H1 (cell line): ENCODE measurements around the gene OR6C70. TPM values are rescaled to one million over a fixed set of nuclear protein-coding genes. Genes with fewer than 3 reads are reported as not detected.

Experiments used
- CTCF ChIA-PET: fragments of 300-600 bp; sonication (Branson Sonifier 250); formaldehyde crosslinking; loops from one replicate; lab custom pipeline; 2021; ENCODE audit not compliant: partially characterized antibody; lab: Charles Lee
- POLR2A ChIA-PET: fragments of 300-600 bp; sonication (Branson Sonifier 250); formaldehyde crosslinking; loops from one replicate; lab custom pipeline; 2021; ENCODE audit warnings: inconsistent platforms; ENCODE audit not compliant: partially characterized antibody; lab: Charles Lee
- DNase-seq, 2 experiments: peaks; one replicate each; pipeline versions ENCODE4 v3.0.0 to v3.0.0-alpha.2; 2010 to 2022; ENCODE audit warnings: low spot score in 2 of 2, low read depth in 1 of 2, mixed read lengths in 1 of 2
- FAIRE-seq: peaks from 2 replicates; lab custom pipeline; 2011; peaks lifted over from hg19 to GRCh38; lab: Jason Lieb, UNC
- H2AFZ ChIP-seq: 2 replicates; pipeline ENCODE4 v1.8.1; 2012; ENCODE audit warnings: low read length, inconsistent platforms
- H2AK5ac ChIP-seq: 2 replicates; pipeline ENCODE4 v1.6.1; 2013; ENCODE audit warnings: low read depth, low read length
- H2BK120ac ChIP-seq: replicated peaks from 2 replicates; pipeline ENCODE3; 2013; ENCODE audit warnings: low read depth, low read length, inconsistent platforms
- H2BK12ac ChIP-seq: 2 replicates; pipeline ENCODE4 v1.6.1; 2013; ENCODE audit warnings: low read depth, low read length
- H2BK15ac ChIP-seq: 2 replicates; pipeline ENCODE4 v1.6.1; 2013; ENCODE audit warnings: low read length
- H2BK20ac ChIP-seq: 2 replicates; pipeline ENCODE4 v1.6.1; 2013; ENCODE audit warnings: low read length
- H2BK5ac ChIP-seq: 2 replicates; pipeline ENCODE4 v1.6.1; 2013; ENCODE audit warnings: low read depth, low read length
- H3K14ac ChIP-seq: 2 replicates; pipeline ENCODE4 v1.6.1; 2013; ENCODE audit warnings: inconsistent platforms; ENCODE audit not compliant: insufficient read length
- H3K18ac ChIP-seq: 2 replicates; pipeline ENCODE4 v1.6.1; 2013; ENCODE audit warnings: low read length; ENCODE audit errors: extremely low read depth
- H3K23ac ChIP-seq: 2 replicates; pipeline ENCODE4 v1.6.1; 2013; ENCODE audit warnings: inconsistent platforms; ENCODE audit not compliant: insufficient read length
- H3K23me2 ChIP-seq: 2 replicates; pipeline ENCODE4 v1.6.1; 2013; ENCODE audit warnings: low read depth, low read length
- H3K27ac ChIP-seq: 2 replicates; pipeline ENCODE4 v1.6.1; 2011; ENCODE audit warnings: low read depth, low read length, inconsistent platforms
- H3K27me3 ChIP-seq, 4 experiments: replicated peaks in 1 of 4; 1 replicate in 1 of 4; 2 replicates in 3 of 4; pipeline versions ENCODE4 v1.6.1 to v1.8.1; 2011 to 2013; ENCODE audit warnings: low read length in 3 of 4, mild to moderate bottlenecking in 3 of 4, inconsistent platforms in 2 of 4, mixed read lengths in 2 of 4, moderate library complexity in 1 of 4; ENCODE audit not compliant: control insufficient read depth in 3 of 4, insufficient read depth in 3 of 4; ENCODE audit errors: extremely low read depth in 1 of 4
- H3K36me3 ChIP-seq, 4 experiments: 2 replicates each; pipeline versions ENCODE4 v1.6.1 to v1.8.1; 2011 to 2013; ENCODE audit warnings: mild to moderate bottlenecking in 4 of 4, low read length in 3 of 4, moderate library complexity in 2 of 4, control low read depth in 1 of 4, inconsistent platforms in 1 of 4; ENCODE audit not compliant: insufficient read depth in 4 of 4, control insufficient read depth in 2 of 4
- H3K4ac ChIP-seq: replicated peaks from 2 replicates; pipeline ENCODE3; 2013; ENCODE audit warnings: low read length, low read depth, mixed read lengths, inconsistent platforms; ENCODE audit not compliant: insufficient read length
- H3K4me1 ChIP-seq, 4 experiments: replicated peaks in 1 of 4; 1 replicate in 1 of 4; 2 replicates in 3 of 4; pipeline versions ENCODE4 v1.6.1 to v1.8.1; 2011 to 2013; ENCODE audit warnings: low read length in 3 of 4, inconsistent platforms in 2 of 4, mixed read lengths in 1 of 4; ENCODE audit not compliant: insufficient read depth in 4 of 4, control insufficient read depth in 3 of 4
- H3K4me2 ChIP-seq, 2 experiments: 2 replicates each; pipeline versions ENCODE4 v1.6.1 to v1.8.1; 2011 to 2013; ENCODE audit warnings: low read depth in 2 of 2, low read length in 2 of 2, control low read depth in 1 of 2, inconsistent platforms in 1 of 2, mild to moderate bottlenecking in 1 of 2; ENCODE audit not compliant: insufficient read depth in 1 of 2
- H3K4me3 ChIP-seq, 4 experiments: fragments of 200-600, 300-600 bp in 1 of 4; sonication (generic), shearing (Covaris generic), sonication (Bioruptor Twin) in 1 of 4; 2 replicates each; pipeline versions ENCODE4 v1.5.1 to v1.8.1; 2011 to 2016; ENCODE audit warnings: low read length in 4 of 4, low read depth in 3 of 4, control low read depth in 2 of 4, inconsistent platforms in 2 of 4, mild to moderate bottlenecking in 2 of 4, mixed read lengths in 1 of 4, moderate library complexity in 1 of 4; ENCODE audit not compliant: insufficient read depth in 2 of 4; ENCODE audit errors: extremely low read depth in 1 of 4
- H3K56ac ChIP-seq: replicated peaks from 2 replicates; pipeline ENCODE3; 2013; ENCODE audit warnings: low read depth, mild to moderate bottlenecking, mixed read lengths, low read length, inconsistent platforms; ENCODE audit not compliant: insufficient read length
- H3K79me1 ChIP-seq: 2 replicates; pipeline ENCODE4 v1.6.1; 2013; ENCODE audit warnings: low read depth, low read length, control low read depth
- H3K79me2 ChIP-seq, 2 experiments: 2 replicates each; pipeline versions ENCODE4 v1.6.1 to v1.8.1; 2012 to 2013; ENCODE audit warnings: low read length in 2 of 2, mild to moderate bottlenecking in 2 of 2, inconsistent platforms in 1 of 2; ENCODE audit not compliant: insufficient read depth in 2 of 2, control insufficient read depth in 1 of 2
- H3K9ac ChIP-seq, 4 experiments: replicated peaks in 1 of 4; 1 replicate in 1 of 4; 2 replicates in 3 of 4; pipeline versions ENCODE4 v1.6.1 to v1.8.1; 2011 to 2013; ENCODE audit warnings: low read depth in 3 of 4, low read length in 3 of 4, control low read depth in 2 of 4, mild to moderate bottlenecking in 2 of 4, moderate library complexity in 2 of 4, inconsistent platforms in 1 of 4; ENCODE audit errors: extremely low read depth in 1 of 4
- H3K9me3 ChIP-seq, 2 experiments: 2 replicates each; pipeline versions ENCODE4 v1.6.1 to v1.8.1; 2012 to 2013; ENCODE audit warnings: mild to moderate bottlenecking in 2 of 2, moderate library complexity in 2 of 2, control low read depth in 1 of 2, inconsistent platforms in 1 of 2, low read depth in 1 of 2, low read length in 1 of 2, mixed read lengths in 1 of 2; ENCODE audit not compliant: insufficient read depth in 2 of 2
- H4K20me1 ChIP-seq, 2 experiments: replicated peaks in 1 of 2; 2 replicates each; pipeline versions ENCODE3 to v1.8.1; 2011 to 2013; ENCODE audit warnings: inconsistent platforms in 2 of 2, low read length in 2 of 2, mild to moderate bottlenecking in 1 of 2; ENCODE audit not compliant: insufficient read depth in 2 of 2, control insufficient read depth in 1 of 2
- H4K5ac ChIP-seq: 2 replicates; pipeline ENCODE4 v1.6.1; 2013; ENCODE audit warnings: low read length, low read depth, mixed read lengths, inconsistent platforms; ENCODE audit not compliant: insufficient read length
- H4K8ac ChIP-seq: 2 replicates; pipeline ENCODE4 v1.8.0; 2013; ENCODE audit warnings: mild to moderate bottlenecking, moderate library complexity, low read length, inconsistent platforms; ENCODE audit not compliant: insufficient read depth; ENCODE audit errors: extremely low read depth
- H4K91ac ChIP-seq: replicated peaks from 2 replicates; pipeline ENCODE3; 2013; ENCODE audit warnings: low read length, mixed read lengths, inconsistent platforms; ENCODE audit not compliant: insufficient read length
- CEBPB ChIP-seq: IDR thresholded peaks from 2 replicates; pipeline ENCODE4 v1.6.1; 2012; ENCODE audit warnings: low read depth, low read length
- CTBP2 ChIP-seq: IDR thresholded peaks from 2 replicates; pipeline ENCODE4 v1.7.0; 2011; ENCODE audit warnings: borderline replicate concordance, mild to moderate bottlenecking, moderate library complexity, mixed read lengths, low read length; ENCODE audit not compliant: insufficient read depth, insufficient read length
- GABPA ChIP-seq: IDR thresholded peaks from 2 replicates; pipeline ENCODE4 v1.6.1; 2011; ENCODE audit warnings: mild to moderate bottlenecking, low read length, moderate library complexity, borderline replicate concordance; ENCODE audit not compliant: insufficient read depth
- POU5F1 ChIP-seq: IDR thresholded peaks from 2 replicates; pipeline ENCODE4 v1.6.1; 2011; ENCODE audit warnings: low read depth, mild to moderate bottlenecking, low read length, moderate library complexity
- RBBP5 ChIP-seq: IDR thresholded peaks from 2 replicates; pipeline ENCODE4 v1.7.1; 2012; ENCODE audit warnings: low read depth, mild to moderate bottlenecking, inconsistent platforms, low read length, moderate library complexity, borderline replicate concordance
- RNF2 ChIP-seq: fragments of 200-900, 300-1000 bp; sonication (generic); IDR thresholded peaks from 2 replicates; pipeline ENCODE4 v1.7.1; 2016; ENCODE audit warnings: borderline replicate concordance, low read depth, mild to moderate bottlenecking, antibody characterized with exemption, low read length; ENCODE audit not compliant: poor library complexity, severe bottlenecking; ENCODE audit errors: missing control alignments
- SAP30 ChIP-seq: fragments of 300-600 bp; sonication (generic); IDR thresholded peaks from 2 replicates; pipeline ENCODE4 v1.7.1; 2012; ENCODE audit warnings: low read length, moderate library complexity, mild to moderate bottlenecking, inconsistent platforms; ENCODE audit not compliant: insufficient read depth, insufficient replicate concordance
- TCF12 ChIP-seq: IDR thresholded peaks from 2 replicates; pipeline ENCODE4 v1.6.1; 2011; ENCODE audit warnings: low read depth, mild to moderate bottlenecking, low read length
- WGBS, 2 experiments: shearing (Covaris generic) in 1 of 2; methylation state at CpG; one replicate each; pipeline versions ENCODE4 v1.1.6 to v1.1.7; 2013 to 2015; ENCODE audit warnings: low lambda C conversion rate in 2 of 2, mixed read lengths in 2 of 2, inconsistent platforms in 1 of 2, low coverage in 1 of 2, missing lambda C conversion rate in 1 of 2; ENCODE audit not compliant: insufficient replicate concordance in 2 of 2, insufficient coverage in 1 of 2, insufficient read length in 1 of 2; ENCODE audit errors: extremely low coverage in 1 of 2, missing lambda C conversion rate in 1 of 2; 5-methylcytosine and 5-hydroxymethylcytosine counted together
- polyA plus RNA-seq, 7 experiments: library from polyadenylated mRNA; depleted of rRNA in 3 of 7; stranded (reverse) in 5 of 7; unstranded in 2 of 7; fragments of >200 nt in 5 of 7; fragments of 200-250 nt in 2 of 7; gene quantifications; 1 replicate in 5 of 7; 2 replicates in 1 of 7; 4 replicates in 1 of 7; pipeline versions ENCODE4 v1.2.1 to v1.2.3, GENCODE V29; 2011 to 2013; ENCODE audit warnings: missing spikeins in 2 of 7, mixed read lengths in 2 of 7
- total RNA-seq: library from RNA; stranded (reverse); fragmentation: NEBNext Ultra II Directional; extraction: Animal tissue kit (Norgen Biotek cat#: 25700); gene quantifications from 2 replicates; pipeline ENCODE4 v1.2.1, GENCODE V29; 2021

The OR6C70 gene
- total and polyA plus RNA-seq, 2 of the 8 experiments (the other 6 are each of a cell fraction or from before 2014, with no cell fraction given) = not detected

DNA sequence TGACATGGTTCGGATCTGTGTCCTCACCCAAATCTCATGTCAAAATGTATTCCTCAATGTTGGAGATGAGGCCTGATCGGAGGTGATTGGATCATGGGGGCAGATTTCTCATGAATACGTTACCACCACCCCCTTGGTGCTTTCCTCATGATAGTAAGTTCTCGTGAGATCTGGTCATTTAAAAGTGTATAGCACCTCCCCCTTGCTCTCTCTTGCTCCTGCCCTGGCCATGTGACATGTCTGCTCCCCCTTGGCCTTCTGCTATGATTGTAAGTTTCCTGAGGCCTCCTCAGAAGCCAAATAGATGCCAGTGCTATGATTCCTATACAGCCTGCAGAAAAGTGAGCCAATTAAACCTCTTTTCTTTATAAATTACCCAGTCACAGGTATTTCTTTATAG is 29.3 kb upstream of the OR6C70 start:
- Histone ChIP-seq H4K5ac (no peak overlapping the region), H2AK5ac (no peak overlapping the region), H4K91ac (no peak overlapping the region), H3K4me1 (no peaks in the 10 kb centered on the region), H2BK5ac (no peak overlapping the region), H3K27ac (no peak overlapping the region), H2BK12ac (no peak overlapping the region), H3K18ac (no peak overlapping the region), H3K4me2 (no peak overlapping the region), H2BK120ac (no peak overlapping the region), H3K9me3 (no peaks in the 10 kb centered on the region), H3K79me2 (no peaks in the 10 kb centered on the region), H3K14ac (no peak overlapping the region), H3K4me3 (no peak overlapping the region), H3K27me3 (no peaks in the 10 kb centered on the region), H3K79me1 (no peaks in the 10 kb centered on the region), H4K20me1 (no peaks in the 10 kb centered on the region), H3K23ac (no peak overlapping the region), H3K23me2 (no peaks in the 10 kb centered on the region), H2BK15ac (no peak overlapping the region), H3K36me3 (no peaks in the 10 kb centered on the region), H4K8ac (no peak overlapping the region), H3K4ac (no peak overlapping the region), H3K56ac (no peak overlapping the region), H2AFZ (peak overlapping the region; percentile 59; the same call in 1 of the 2 replicates), H3K9ac (no peak overlapping the region), H2BK20ac (no peak overlapping the region)
- TF ChIP-seq RNF2 (no peak), SAP30 (no peak), POU5F1 (no peak), CEBPB (no peak), CTBP2 (no peak), RBBP5 (no peak), TCF12 (no peak), GABPA (no peak)
- 83% methylated on average over 4 of the region's 4 CpGs; no CpG with 5 or more reads in 1 of the 2 experiments for WGBS, 2 experiments
- no peak for FAIRE-seq
- ChIA-PET CTCF (interaction anchor here (0.6 to 1.7 kb wide), 4 partner anchors 8 to 280 kb away, joined by 3 to 4 read pairs (median 4); no protein-coding TSS in a partner anchor), POLR2A (no interaction called here)
- no peak for DNase-seq
